ENCODE results near the gene TAS2R39.
"Not testable (repeated sequence)": the region's sequence is repeated elsewhere in the genome, so short reads cannot be mapped to it uniquely, and the experiment has no call there.

TAS2R39 gene

DNA sequence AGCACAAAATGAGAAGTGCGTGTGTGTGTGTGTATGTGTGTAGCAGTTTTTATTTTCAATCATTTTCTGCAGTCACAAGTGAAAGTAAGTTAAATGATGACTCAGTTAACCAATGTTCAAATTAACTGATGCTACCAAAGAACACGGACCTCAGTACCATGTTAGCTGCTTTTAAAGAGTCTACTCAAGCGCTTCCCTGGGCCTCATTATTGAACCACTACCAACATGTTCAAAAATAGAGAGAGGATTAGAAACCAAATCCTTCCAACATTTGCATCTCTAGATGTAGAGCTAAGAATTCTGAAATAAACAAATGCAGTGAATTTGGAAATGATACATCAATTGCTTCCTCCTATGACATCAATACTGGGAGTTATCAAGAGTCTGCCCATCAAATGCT is at the start of gene TAS2R39:
TAS2R39 (plus strand) TSS at position 396 of the 400 bp plus-strand sequence; CDS start at position 396, 0 bp downstream.
- DNase-seq: no peak

DNA sequence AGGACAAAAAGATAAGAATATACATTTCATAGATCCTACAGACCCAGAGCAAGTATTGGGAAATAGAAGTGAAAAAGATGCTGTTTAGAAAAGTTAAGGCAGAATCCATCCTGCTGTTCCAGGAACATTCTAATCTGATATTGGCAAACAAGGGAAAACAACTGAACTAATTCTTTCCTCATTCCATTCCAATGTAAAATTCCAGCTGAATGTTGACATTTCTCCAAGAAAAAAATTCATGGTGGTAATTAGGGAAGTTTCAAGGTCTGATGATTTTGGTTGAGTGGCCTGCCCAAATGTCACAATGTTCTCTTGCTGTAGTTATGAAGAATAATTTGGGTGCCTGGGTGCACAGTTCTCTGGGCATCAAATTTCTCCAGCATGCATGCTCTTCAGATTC is 36.1 kb upstream of the TAS2R39 start:
- no peak for DNase-seq

GRCh38 chr7:143148050-143148449 is 35.2 kb upstream of the TAS2R39 start:
- no peak for DNase-seq

- DNase-seq: no peak
Observed at GRCh38 chr7:143148651-143149050, 34.6 kb upstream of the TAS2R39 start.

- DNase-seq: not testable (repeated sequence)
Observed at GRCh38 chr7:143150696-143151095, 32.5 kb upstream of the TAS2R39 start.

DNA sequence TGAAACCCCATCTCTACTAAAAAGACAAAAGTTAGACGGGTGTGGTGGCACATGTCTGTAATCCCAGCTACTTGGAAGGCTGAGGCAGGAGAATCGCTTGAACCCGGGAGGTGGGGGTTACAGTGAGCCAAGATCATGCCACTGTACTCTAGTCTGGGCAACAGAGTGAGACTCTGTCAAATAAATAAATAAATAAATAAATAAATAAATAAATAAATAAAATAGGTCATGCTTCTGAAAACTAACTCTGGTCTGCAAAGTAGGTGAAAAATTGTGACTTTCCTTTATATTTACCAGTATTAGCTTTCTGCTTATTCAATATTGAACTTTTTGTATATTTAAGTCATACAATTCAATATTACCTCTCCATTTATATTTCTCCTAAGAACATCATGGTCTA is 24.6 kb upstream of the TAS2R39 start:
- not testable (repeated sequence) for DNase-seq

GRCh38 chr7:143171697-143172096 is 11.5 kb upstream of the TAS2R39 start:
- no peak for DNase-seq

GRCh38 chr7:143172354-143172753 is 10.9 kb upstream of the TAS2R39 start:
- peak; percentile 92 for DNase-seq

DNA sequence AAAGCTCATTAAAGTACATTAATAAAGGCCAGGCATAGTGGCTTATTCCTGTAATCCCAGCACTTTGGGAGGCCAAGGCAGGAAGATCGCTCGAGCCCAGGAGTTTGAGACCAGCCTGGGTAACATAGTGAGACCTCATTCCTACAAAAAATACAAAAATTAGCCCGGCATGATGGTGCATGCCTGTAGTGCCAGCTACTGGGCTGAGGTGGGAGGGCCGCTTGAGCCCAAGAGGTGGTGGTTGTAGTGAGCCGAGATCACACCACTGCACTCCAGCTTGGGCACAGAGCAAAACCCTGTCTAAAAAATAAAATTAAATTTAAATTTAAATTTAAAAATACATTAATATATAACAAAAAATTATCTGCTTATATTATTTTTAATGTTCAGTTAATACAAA is 7.1 kb upstream of the TAS2R39 start:
- DNase-seq: no peak

- no peak for DNase-seq
Observed at GRCh38 chr7:143177374-143178119, 5.7 kb upstream of the TAS2R39 start.

GRCh38 chr7:143180771-143181170 is 2.4 kb upstream of the TAS2R39 start:
- DNase-seq: not testable (repeated sequence)

GRCh38 chr7:143181349-143181748 is 1.9 kb upstream of the TAS2R39 start:
- DNase-seq: no peak

GRCh38 chr7:143185551-143185950 is 2.3 kb downstream of the TAS2R39 start:
- no peak for DNase-seq

GRCh38 chr7:143188994-143189393 is 5.8 kb downstream of the TAS2R39 start:
- DNase-seq: no peak

DNA sequence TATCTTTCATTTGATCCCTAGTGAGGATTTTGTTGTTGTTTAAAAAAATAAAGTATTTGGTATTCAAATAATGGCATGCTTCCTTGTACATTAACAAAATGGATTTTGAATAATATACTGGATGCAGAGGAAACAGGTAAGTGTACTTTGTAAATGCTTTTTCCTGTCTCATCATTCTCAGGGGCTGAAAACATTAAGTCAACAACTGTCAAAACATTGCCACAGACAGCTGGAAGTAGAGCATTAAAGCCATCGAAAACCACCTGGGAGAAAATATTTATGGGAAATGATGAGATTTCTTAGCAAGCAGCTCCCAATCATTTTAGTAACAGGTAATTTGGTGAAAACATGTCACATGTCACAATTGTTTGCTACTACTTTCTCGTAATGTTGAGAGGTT is 10.7 kb downstream of the TAS2R39 start:
- DNase-seq: no peak

DNA sequence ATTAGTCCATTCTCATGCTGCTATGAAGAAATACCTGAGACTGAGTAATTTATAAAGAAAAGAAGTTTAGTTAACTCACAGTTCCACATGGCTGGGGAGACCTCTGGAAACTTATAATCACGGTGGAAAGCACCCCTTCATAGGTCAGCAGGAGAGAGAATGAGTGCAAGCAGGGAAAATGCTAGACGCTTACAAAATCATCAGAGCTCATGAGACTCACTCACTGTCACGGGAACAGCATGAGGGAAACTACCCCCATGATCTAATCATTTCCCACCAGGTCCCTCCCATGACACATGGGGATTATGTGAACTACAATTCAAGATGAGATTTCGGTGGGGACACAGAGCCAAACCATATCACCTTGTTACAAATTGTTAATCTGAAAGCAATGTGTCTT is 15.8 kb downstream of the TAS2R39 start:
- no peak for DNase-seq

- no peak for DNase-seq
Observed at GRCh38 chr7:143202161-143202560, 18.9 kb downstream of the TAS2R39 start.

GRCh38 chr7:143203386-143203785 is 20.2 kb downstream of the TAS2R39 start:
- no peak for DNase-seq

DNA sequence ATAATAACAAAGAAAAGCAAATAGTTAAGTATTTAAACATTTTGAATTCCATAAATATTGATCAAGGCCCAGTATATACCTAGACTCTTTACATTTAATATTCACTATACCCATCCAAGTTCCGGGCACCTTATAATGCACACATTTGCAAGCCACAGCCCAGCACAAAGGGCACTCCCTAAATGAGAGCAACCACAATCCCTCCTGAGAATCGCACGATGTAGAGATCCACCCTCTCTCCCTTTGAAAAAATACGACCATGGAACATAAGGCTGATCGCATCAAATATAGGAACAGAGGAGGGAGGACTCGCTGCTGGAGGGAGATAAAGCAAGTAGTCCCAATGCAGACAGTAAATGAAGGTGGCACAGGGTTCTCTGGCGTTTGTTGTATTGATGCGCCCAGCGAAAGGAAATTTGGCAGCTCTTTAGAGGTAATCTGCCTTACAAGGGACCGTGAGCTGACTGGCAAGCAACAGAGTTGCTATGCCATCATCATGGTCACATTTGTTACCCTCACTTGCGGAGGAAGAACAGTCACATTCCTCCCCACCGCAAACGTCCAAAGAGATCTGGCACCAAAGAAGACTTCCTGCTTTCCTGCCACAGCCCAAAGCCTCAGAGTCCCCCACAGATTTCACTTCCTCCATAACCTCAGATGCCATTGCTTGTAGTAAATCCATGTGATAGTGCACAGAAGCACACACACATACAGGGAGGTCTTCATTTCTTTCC is 22.5 kb downstream of the TAS2R39 start:
- DNase-seq: no peak

DNA sequence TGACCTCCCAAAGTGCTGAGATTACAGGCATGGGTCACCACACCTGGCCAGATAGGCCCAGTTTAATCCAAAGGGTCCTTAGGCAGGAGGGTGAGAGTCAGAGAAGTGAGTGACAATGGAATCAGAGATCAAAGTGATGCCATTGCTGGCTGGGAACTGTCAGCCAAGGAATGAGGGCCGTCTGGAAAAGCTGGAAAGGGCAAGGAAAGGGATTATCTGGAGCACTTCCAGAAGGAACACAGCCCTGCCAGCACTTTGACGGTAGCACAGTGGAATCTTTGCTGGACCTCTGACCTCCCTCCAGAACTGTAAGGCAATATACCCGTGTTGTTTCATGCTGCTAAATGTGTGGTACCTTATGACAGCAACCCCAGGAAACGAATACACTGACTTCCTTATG is 27.3 kb downstream of the TAS2R39 start:
- no peak for DNase-seq

GRCh38 chr7:143213478-143213877 is 30.3 kb downstream of the TAS2R39 start:
- DNase-seq: not testable (repeated sequence)

DNA sequence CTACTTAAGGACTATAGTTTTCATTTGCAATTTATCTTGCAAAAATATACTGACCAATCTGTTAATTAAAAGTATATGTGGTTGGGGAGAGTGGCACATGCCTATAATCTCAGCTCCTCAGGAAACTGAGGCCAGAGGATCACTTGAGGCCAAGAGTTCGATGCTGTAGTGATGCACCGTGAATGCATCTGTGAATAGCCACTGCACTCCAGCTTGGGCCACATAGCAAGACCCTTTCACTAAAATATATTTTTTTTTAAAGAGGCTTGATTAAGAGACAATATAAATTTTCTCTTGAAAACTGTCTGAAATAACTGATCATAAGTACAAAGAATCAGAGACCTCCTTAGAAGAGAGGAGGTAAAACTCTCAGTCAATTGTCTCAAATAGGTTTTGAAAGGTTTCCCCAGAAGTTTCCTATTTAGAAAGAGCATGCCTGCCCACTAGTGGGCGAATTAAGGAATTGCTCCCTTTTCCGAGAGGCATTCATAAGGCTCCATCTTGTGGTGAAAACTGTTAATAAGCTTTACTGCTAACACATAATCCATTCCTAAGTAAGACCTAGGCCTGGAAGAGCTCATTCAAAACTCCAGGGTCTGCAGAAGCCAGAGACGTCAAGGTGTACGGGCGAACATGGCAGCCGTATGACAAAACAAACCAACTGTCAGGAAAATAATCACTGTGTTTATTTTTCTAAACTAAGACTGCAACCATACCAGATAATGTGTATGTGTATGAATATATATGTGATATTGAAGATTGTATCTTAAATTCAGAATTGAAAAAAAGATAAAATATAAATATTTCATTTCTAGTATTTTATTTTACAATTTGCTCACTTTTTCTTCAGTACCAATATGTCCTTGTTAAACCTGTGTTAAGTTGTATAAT is 31.8 kb downstream of the TAS2R39 start:
- peak; percentile 85 for DNase-seq

DNA sequence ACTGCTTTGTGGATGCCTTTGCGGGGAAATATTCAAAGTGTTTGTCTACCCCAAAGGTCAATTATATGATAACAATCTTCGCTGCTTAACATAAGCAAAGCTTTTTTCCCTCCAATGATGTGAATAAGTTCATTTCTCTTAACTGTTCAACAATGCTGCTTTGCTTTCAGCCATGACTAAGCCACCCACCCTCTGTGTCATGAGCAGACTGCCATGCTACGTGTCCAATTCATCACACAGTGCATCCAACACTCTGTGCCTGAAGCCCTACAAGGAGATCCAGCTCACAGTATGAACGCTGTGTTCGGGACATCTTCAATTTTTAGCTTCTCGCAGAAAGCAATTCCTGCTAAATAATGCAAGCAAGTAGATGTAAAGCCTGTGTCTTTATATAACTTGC is 32.9 kb downstream of the TAS2R39 start:
- no peak for DNase-seq

All from NCI-H1092 (cell line).